ENCODE data around the gene SLFN14. TPM values are rescaled to one million over a fixed set of nuclear protein-coding genes. Genes with fewer than 3 reads are reported as not detected.

The SLFN14 gene
- not detected for polyA plus RNA-seq (2013, experiment 1 of 2)
- polyA plus RNA-seq (2013, experiment 2 of 2) = not detected

DNA sequence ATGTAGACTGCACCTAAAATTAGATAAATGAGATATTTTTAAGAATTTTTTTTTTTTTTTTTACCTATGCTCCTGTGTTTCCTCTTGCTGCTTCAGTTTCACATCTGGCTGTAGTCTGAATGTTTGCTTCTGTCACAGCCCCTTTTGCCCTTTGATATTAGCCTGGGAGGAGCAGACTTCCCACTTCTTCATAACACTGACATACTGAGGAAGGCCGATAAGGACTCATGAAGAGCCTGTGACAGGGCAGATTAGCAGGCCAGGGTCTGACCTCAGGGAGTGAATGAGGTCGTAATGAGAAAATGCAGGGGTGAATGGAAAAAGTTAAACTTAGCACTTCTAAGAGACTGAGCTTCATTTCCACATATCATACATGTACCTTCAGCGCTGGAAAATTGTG lies at the start of gene SLFN14:
TSS of gene SLFN14 (minus strand) at position 117 of the 400 bp plus-strand sequence. CDS start 2,757 bp downstream, outside the sequence.
- Histone ChIP-seq H3K36me3 (ENCODE audit: control insufficient read depth, insufficient read depth, low read length) (no peaks in the 10 kb centered on the region), H3K4me3 (ENCODE audit: extremely low read depth, insufficient read depth, low read length, poor library complexity, severe bottlenecking) (no peak within 1 kb of the TSS), H3K9me3 (ENCODE audit: control insufficient read depth, low read length) (no peaks in the 10 kb centered on the region), H3K4me1 (ENCODE audit: control insufficient read depth, insufficient read depth, low read length, poor library complexity, severe bottlenecking) (peaks cover 4% of the 10 kb centered on the region), H3K27ac (ENCODE audit: low read depth, low read length, severe bottlenecking) (peak within 1 kb of the TSS; percentile 57)
- no CpG with 5 or more reads among the region's 3 CpGs for WGBS, 2 experiments (ENCODE audit: insufficient coverage in 2 of 2)

- Histone ChIP-seq H3K4me3 (ENCODE audit: extremely low read depth, insufficient read depth, low read length, poor library complexity, severe bottlenecking) (no peak overlapping the region), H3K9me3 (ENCODE audit: control insufficient read depth, low read length) (no peaks in the 10 kb centered on the region), H3K4me1 (ENCODE audit: control insufficient read depth, insufficient read depth, low read length, poor library complexity, severe bottlenecking) (no peaks in the 10 kb centered on the region), H3K36me3 (ENCODE audit: control insufficient read depth, insufficient read depth, low read length) (peaks cover 86% of the 10 kb centered on the region), H3K27ac (ENCODE audit: low read depth, low read length, severe bottlenecking) (no peak overlapping the region)
- WGBS, 2 experiments (ENCODE audit: insufficient coverage in 2 of 2) = 95 to 100% methylated on average over 2 of the region's 4 CpGs
Measured at GRCh38 chr17:35609831-35610230, 49.2 kb upstream of the SLFN14 start.

DNA sequence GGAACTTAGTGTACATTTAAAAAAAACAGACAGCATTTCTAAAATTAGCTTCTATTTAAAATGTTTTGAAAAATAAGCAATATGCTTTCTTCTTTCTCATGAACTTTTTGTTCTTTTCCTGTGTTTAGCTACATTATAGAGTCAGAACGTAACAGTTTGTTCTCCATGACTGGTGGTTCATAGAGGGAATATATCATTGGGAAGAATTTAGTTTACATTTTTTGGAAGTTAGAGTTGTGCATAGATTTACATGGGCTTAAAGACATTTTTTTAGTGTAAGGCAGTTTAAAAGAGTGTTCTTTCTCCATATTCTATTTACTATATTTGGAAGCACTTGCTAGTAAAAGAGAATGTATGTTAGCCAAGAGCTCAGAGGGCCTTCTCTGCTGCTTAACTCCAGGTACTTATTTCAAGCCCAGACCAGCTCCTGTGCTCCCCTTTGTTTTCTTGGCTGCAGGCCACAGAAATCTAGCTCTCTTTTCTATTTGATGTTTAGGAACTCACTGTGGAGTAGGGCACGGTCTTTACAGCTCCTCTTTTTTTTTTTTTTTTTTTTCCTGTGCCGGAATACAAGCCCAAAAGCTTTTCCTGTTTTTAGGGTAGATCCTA lies 46.7 kb upstream of the SLFN14 start:
- 86% methylated on average over 1 of the region's 3 CpGs; no CpG with 5 or more reads in 1 of the 2 experiments for WGBS, 2 experiments (ENCODE audit: insufficient coverage in 2 of 2)
- H3K4me1 ChIP-seq (ENCODE audit: control insufficient read depth, insufficient read depth, low read length, poor library complexity, severe bottlenecking) = no peaks in the 10 kb centered on the region
- H3K4me3 ChIP-seq (ENCODE audit: extremely low read depth, insufficient read depth, low read length, poor library complexity, severe bottlenecking) = no peak overlapping the region
- H3K9me3 ChIP-seq (ENCODE audit: control insufficient read depth, low read length) = no peaks in the 10 kb centered on the region
- H3K36me3 ChIP-seq (ENCODE audit: control insufficient read depth, insufficient read depth, low read length) = peaks cover 92% of the 10 kb centered on the region
- no peak overlapping the region for H3K27ac ChIP-seq (ENCODE audit: low read depth, low read length, severe bottlenecking)

DNA sequence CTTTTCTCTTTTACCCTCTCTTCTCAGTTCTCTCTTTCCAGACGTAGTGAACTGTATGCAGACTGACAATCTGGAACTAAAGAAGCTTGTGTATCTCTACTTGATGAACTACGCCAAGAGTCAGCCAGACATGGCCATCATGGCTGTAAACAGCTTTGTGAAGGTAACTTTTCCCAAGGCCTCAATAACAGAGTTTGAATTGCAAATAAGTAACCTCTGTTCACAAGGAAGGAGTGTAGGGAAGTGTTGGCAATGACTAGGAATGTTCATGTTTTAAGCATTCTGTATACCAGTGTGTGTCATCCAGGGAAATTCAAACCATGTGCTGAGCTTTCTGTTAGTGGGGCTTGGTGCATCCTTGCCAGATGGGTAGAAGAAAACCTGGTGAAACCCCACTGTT lies 45.1 kb upstream of the SLFN14 start:
- peaks cover 96% of the 10 kb centered on the region for H3K36me3 ChIP-seq (ENCODE audit: control insufficient read depth, insufficient read depth, low read length)
- 93 to 97% methylated on average over 2 of the region's 2 CpGs for WGBS, 2 experiments (ENCODE audit: insufficient coverage in 2 of 2)

DNA sequence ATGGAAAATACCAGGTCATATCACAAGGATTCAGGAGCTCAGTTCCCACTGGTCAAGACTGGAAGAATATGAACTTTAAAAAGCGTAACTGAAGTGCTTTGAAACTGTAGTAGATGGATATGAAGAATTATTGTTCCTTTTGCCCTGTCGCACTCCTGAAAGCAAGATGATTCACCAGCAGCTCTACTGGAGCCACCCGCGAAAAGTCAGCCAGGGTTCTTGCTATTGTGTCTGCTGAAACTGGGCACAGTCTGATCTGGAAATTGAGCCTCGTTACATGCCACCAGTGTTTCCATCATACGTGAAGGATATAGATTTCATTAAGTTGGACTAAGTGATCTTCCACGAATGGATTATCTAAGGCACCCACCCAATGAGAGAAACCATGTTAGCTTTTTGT lies 43.1 kb upstream of the SLFN14 start:
- Histone ChIP-seq H3K4me3 (ENCODE audit: extremely low read depth, insufficient read depth, low read length, poor library complexity, severe bottlenecking) (no peak overlapping the region), H3K36me3 (ENCODE audit: control insufficient read depth, insufficient read depth, low read length) (peaks cover 93% of the 10 kb centered on the region), H3K27ac (ENCODE audit: low read depth, low read length, severe bottlenecking) (no peak overlapping the region), H3K9me3 (ENCODE audit: control insufficient read depth, low read length) (no peaks in the 10 kb centered on the region), H3K4me1 (ENCODE audit: control insufficient read depth, insufficient read depth, low read length, poor library complexity, severe bottlenecking) (no peaks in the 10 kb centered on the region)
- 97 to 99% methylated on average over 4 to 6 of the region's 7 CpGs for WGBS, 2 experiments (ENCODE audit: insufficient coverage in 2 of 2)

More for the DNA sequence above, 45.1 kb upstream of the SLFN14 start:
- Histone ChIP-seq H3K9me3 (ENCODE audit: control insufficient read depth, low read length) (no peaks in the 10 kb centered on the region), H3K27ac (ENCODE audit: low read depth, low read length, severe bottlenecking) (no peak overlapping the region), H3K4me1 (ENCODE audit: control insufficient read depth, insufficient read depth, low read length, poor library complexity, severe bottlenecking) (no peaks in the 10 kb centered on the region), H3K4me3 (ENCODE audit: extremely low read depth, insufficient read depth, low read length, poor library complexity, severe bottlenecking) (no peak overlapping the region)

DNA sequence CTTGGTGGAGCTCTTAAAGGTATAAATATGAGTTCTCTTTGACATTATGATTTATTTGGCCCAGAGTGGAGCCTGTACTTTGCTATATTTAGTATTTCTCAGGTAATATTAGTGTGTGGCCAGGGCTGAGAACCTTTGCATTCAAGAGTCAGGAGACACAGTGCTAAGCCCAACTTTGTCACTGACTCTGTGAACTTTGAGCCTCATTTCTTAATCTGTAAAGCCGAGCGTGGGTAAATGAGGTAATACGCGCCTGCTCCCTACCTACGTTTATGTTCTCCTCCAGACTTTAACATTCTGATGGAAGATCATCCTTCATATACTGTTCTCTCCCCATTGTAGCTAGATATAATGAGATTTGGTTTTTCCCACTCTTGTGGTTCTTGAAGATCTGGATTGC lies 37.0 kb upstream of the SLFN14 start:
- 70 to 100% methylated on average over 3 to 4 of the region's 5 CpGs for WGBS, 2 experiments (ENCODE audit: insufficient coverage in 2 of 2)
- no peak overlapping the region for H3K27ac ChIP-seq (ENCODE audit: low read depth, low read length, severe bottlenecking)
- no peaks in the 10 kb centered on the region for H3K4me1 ChIP-seq (ENCODE audit: control insufficient read depth, insufficient read depth, low read length, poor library complexity, severe bottlenecking)
- no peak overlapping the region for H3K4me3 ChIP-seq (ENCODE audit: extremely low read depth, insufficient read depth, low read length, poor library complexity, severe bottlenecking)
- H3K36me3 ChIP-seq (ENCODE audit: control insufficient read depth, insufficient read depth, low read length) = peaks cover 83% of the 10 kb centered on the region
- no peaks in the 10 kb centered on the region for H3K9me3 ChIP-seq (ENCODE audit: control insufficient read depth, low read length)

GRCh38 chr17:35596530-35597233 lies 36.1 kb upstream of the SLFN14 start:
- WGBS, 2 experiments (ENCODE audit: insufficient coverage in 2 of 2) = 91 to 96% methylated on average over 42 to 47 of the region's 54 CpGs
- Histone ChIP-seq H3K9me3 (ENCODE audit: control insufficient read depth, low read length) (no peaks in the 10 kb centered on the region), H3K4me1 (ENCODE audit: control insufficient read depth, insufficient read depth, low read length, poor library complexity, severe bottlenecking) (no peaks in the 10 kb centered on the region), H3K27ac (ENCODE audit: low read depth, low read length, severe bottlenecking) (no peak overlapping the region), H3K4me3 (ENCODE audit: extremely low read depth, insufficient read depth, low read length, poor library complexity, severe bottlenecking) (no peak overlapping the region), H3K36me3 (ENCODE audit: control insufficient read depth, insufficient read depth, low read length) (peaks cover 74% of the 10 kb centered on the region)

- Histone ChIP-seq H3K9me3 (ENCODE audit: control insufficient read depth, low read length) (no peaks in the 10 kb centered on the region), H3K4me1 (ENCODE audit: control insufficient read depth, insufficient read depth, low read length, poor library complexity, severe bottlenecking) (no peaks in the 10 kb centered on the region), H3K36me3 (ENCODE audit: control insufficient read depth, insufficient read depth, low read length) (peaks cover 71% of the 10 kb centered on the region), H3K4me3 (ENCODE audit: extremely low read depth, insufficient read depth, low read length, poor library complexity, severe bottlenecking) (no peak overlapping the region), H3K27ac (ENCODE audit: low read depth, low read length, severe bottlenecking) (no peak overlapping the region)
- 100% methylated on average over 3 of the region's 4 CpGs for WGBS, 2 experiments (ENCODE audit: insufficient coverage in 2 of 2)
Measured at GRCh38 chr17:35596072-35596471, 35.5 kb upstream of the SLFN14 start.

DNA sequence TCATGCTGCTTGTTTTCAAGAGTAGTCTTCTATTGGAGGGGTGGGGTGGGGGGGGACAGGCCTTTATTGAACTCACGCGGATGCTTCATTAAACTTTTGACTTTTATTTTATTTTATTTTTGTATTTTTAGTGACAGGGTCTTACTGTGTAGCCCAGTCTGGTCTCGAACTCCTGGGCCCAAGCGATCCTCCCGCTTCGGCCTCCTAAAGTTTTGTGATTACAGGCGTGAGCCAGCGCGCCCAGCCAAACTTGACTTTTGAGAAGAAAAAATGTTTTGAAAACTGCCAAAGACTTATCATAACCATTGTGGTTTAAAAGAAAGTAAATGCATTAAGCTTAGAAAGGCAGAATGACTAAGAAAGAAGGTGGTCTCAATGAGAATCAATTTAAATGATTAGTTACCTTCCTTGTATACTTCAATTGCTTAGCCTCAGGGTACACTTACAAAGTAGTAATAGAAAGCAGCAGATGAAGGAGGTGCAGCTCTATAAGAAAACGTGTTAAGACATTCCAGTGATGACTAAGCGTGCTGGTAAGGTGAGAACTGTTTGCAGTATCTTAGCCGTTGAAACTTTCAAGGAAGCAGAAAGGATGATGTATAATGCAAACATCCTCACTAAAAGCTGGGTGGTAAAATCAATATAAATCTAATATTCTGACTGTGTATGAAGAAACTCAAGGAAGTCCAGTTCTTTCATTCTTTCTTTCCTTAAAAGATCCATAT lies 27.7 kb upstream of the SLFN14 start:
- Histone ChIP-seq H3K9me3 (ENCODE audit: control insufficient read depth, low read length) (no peaks in the 10 kb centered on the region), H3K36me3 (ENCODE audit: control insufficient read depth, insufficient read depth, low read length) (peaks cover 3% of the 10 kb centered on the region), H3K4me1 (ENCODE audit: control insufficient read depth, insufficient read depth, low read length, poor library complexity, severe bottlenecking) (peaks cover 5% of the 10 kb centered on the region), H3K27ac (ENCODE audit: low read depth, low read length, severe bottlenecking) (peak overlapping the region; percentile 41), H3K4me3 (ENCODE audit: extremely low read depth, insufficient read depth, low read length, poor library complexity, severe bottlenecking) (peak overlapping the region; percentile 90)
- WGBS, 2 experiments (ENCODE audit: insufficient coverage in 2 of 2) = 64 to 67% methylated on average over 6 of the region's 12 CpGs

GRCh38 chr17:35587074-35587961 lies 26.7 kb upstream of the SLFN14 start, which contains the start of gene AP2B1:
AP2B1 (plus strand) TSS chr17:35587322; CDS start chr17:35594031, 6,709 bp downstream.
- peaks cover 3% of the 10 kb centered on the region for H3K36me3 ChIP-seq (ENCODE audit: control insufficient read depth, insufficient read depth, low read length)
- 0 to 2% methylated on average over 39 to 44 of the region's 50 CpGs for WGBS, 2 experiments (ENCODE audit: insufficient coverage in 2 of 2)
- H3K4me1 ChIP-seq (ENCODE audit: control insufficient read depth, insufficient read depth, low read length, poor library complexity, severe bottlenecking) = peaks cover 5% of the 10 kb centered on the region
- peak within 1 kb of the TSS; percentile 90 for H3K4me3 ChIP-seq (ENCODE audit: extremely low read depth, insufficient read depth, low read length, poor library complexity, severe bottlenecking)
- no peaks in the 10 kb centered on the region for H3K9me3 ChIP-seq (ENCODE audit: control insufficient read depth, low read length)
- H3K27ac ChIP-seq (ENCODE audit: low read depth, low read length, severe bottlenecking) = peak within 1 kb of the TSS; percentile 95
